Gastrocnemius medialis (tissue), 4 donors: Measurements from ENCODE around the gene NPIPB2. TPM values are rescaled to one million over a fixed set of nuclear protein-coding genes. Genes with fewer than 3 reads are reported as not detected.
"Not testable (repeated sequence)": the region's sequence is repeated elsewhere in the genome, so short reads cannot be mapped to it uniquely, and the experiment has no call there.

Experiments
- ATAC-seq, 2 donors: fragments of 150-250 bp; one replicate each; pipeline ENCODE4 v1.9.1; 2016
- DNase-seq, 2 donors: peaks; one replicate each; pipeline ENCODE4 v3.0.0-alpha.2; 2019
- H3K27ac ChIP-seq, 4 donors: fragments of 200-600 bp; sonication (generic); 1 replicate in 1 of 4; 2 replicates in 3 of 4; pipeline ENCODE4 v1.5.1; 2016 to 2018; ENCODE audit warnings: mild to moderate bottlenecking in 2 of 4, moderate library complexity in 1 of 4
- H3K27me3 ChIP-seq, 3 donors: fragments of 200-600 bp; sonication (generic) in 2 of 3; 1 replicate in 1 of 3; 2 replicates in 2 of 3; pipeline versions ENCODE4 v1.5.1 to v1.6.0; 2016 to 2019; ENCODE audit warnings: mild to moderate bottlenecking in 1 of 3, moderate library complexity in 1 of 3
- H3K36me3 ChIP-seq, 2 donors: fragments of 200-600 bp; sonication (generic) in 1 of 2; one replicate each; pipeline ENCODE4 v1.5.1; 2017 to 2018
- H3K4me1 ChIP-seq, 2 donors: fragments of 200-600 bp; sonication (generic) in 1 of 2; one replicate each; pipeline ENCODE4 v1.5.1; 2016 to 2017; ENCODE audit warnings: mild to moderate bottlenecking in 2 of 2
- H3K4me3 ChIP-seq, 4 donors: fragments of 200-600 bp; sonication (generic) in 3 of 4; 1 replicate in 1 of 4; 2 replicates in 3 of 4; pipeline ENCODE4 v1.5.1; 2016 to 2019; ENCODE audit warnings: mild to moderate bottlenecking in 2 of 4
- H3K9me3 ChIP-seq, 3 donors: fragments of 200-600 bp; sonication (generic) in 2 of 3; 1 replicate in 1 of 3; 2 replicates in 2 of 3; pipeline ENCODE4 v1.5.1; 2016 to 2019
- POLR2A ChIP-seq, 2 donors: fragments of 450-650 bp; IDR thresholded peaks; one replicate each; pipeline ENCODE4 v1.6.1; 2017; ENCODE audit warnings: antibody characterized with exemption in 2 of 2, mild to moderate bottlenecking in 2 of 2, moderate library complexity in 2 of 2
- in situ Hi-C, 4 donors: fragments of 200-750 bp; cut with MboI; loops; one replicate each; pipeline versions ENCODE4 v1.15.0 to v1.8.0; 2017; ENCODE audit warnings: low sequenced_read_pairs in 4 of 4
- intact Hi-C: fragments of 100-400 bp; cut with DNase I; formaldehyde crosslinking; loops from one replicate; pipeline ENCODE4 v1.15.1; 2023; ENCODE audit warnings: low total_unique reads
- total RNA-seq, 4 donors: library from RNA; depleted of rRNA; stranded (reverse); fragments of >200 nt; gene quantifications; one replicate each; pipeline versions ENCODE4 v1.1.0 to v1.2.3, GENCODE V29; 2016
- TF ChIP-seq, protein P1 (sequence below), 5 experiments: fragments of 450-650 bp in 3 of 5; fragments of 200-600 bp in 2 of 5; sonication (generic) in 2 of 5; IDR thresholded peaks in 4 of 5; conservative IDR thresholded peaks in 1 of 5; 1 replicate in 4 of 5; 2 replicates in 1 of 5; pipeline ENCODE4 v1.5.1; 2016 to 2019; ENCODE audit warnings: antibody characterized with exemption in 5 of 5, mild to moderate bottlenecking in 3 of 5, moderate library complexity in 3 of 5

NPIPB2 gene
- total RNA-seq, 4 donors from 2014 or later, result 2.3 to 5.5 (median 4.1) TPM; not detected in 1

DNA sequence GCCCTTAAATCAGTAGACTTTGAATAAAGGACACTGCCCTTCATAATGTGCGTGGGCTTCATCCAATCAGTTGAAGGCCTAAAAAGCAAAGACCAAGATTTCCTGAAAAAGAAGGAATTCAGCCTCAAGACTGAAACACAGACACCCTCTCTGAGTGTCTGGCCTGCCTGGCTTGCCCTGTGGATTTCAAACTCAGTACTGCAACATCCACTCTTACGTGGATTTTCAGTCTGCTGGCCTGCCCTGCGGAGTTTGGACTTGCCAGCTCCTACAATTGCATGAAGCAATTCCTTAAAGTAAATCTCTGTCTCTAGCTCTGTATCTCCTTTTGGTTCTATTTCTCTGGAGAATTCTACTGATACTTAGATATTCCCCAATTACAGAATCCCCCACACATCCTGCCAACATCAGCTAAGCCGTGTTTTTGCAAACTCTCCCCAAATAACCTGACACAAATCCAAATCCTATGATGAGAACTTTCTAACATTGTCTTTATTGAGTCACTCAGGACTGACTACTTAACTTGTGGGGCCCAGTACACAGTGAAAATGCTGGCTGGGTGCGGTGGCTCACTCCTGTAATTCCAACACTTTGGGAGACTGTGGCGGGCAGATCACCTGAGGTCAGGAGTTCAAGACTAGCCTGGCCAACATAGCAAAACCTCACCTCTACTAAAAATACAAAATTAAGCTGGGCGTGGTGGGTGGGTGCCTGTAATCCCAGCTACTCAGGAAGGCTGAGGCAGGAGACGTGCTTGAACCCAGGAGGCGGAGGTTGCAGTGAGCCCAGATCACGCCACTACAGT, 15.9 kb upstream of the NPIPB2 start:
- DNase-seq (no peak), ATAC-seq (no peak)
- Histone ChIP-seq H3K4me3 (no peak overlapping the region), H3K4me1 (no peaks in the 10 kb centered on the region), H3K9me3 (no peaks in the 10 kb centered on the region), H3K27me3 (no peaks in the 10 kb centered on the region), H3K36me3 (no peaks in the 10 kb centered on the region), H3K27ac (no peak overlapping the region)
- intact Hi-C loops (no loop called here), in situ Hi-C loops (loop anchor here in 1 of 4 donors (25.0 kb wide), 1 partner anchor 855 kb away; the partner anchor contains the start of gene CPPED1)
- TF ChIP-seq, protein P1, sequence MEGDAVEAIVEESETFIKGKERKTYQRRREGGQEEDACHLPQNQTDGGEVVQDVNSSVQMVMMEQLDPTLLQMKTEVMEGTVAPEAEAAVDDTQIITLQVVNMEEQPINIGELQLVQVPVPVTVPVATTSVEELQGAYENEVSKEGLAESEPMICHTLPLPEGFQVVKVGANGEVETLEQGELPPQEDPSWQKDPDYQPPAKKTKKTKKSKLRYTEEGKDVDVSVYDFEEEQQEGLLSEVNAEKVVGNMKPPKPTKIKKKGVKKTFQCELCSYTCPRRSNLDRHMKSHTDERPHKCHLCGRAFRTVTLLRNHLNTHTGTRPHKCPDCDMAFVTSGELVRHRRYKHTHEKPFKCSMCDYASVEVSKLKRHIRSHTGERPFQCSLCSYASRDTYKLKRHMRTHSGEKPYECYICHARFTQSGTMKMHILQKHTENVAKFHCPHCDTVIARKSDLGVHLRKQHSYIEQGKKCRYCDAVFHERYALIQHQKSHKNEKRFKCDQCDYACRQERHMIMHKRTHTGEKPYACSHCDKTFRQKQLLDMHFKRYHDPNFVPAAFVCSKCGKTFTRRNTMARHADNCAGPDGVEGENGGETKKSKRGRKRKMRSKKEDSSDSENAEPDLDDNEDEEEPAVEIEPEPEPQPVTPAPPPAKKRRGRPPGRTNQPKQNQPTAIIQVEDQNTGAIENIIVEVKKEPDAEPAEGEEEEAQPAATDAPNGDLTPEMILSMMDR (IDR thresholded peaks at IDR 0.05 in 4 of 5, conservative IDR thresholded peaks at IDR 0.05 in 1 of 5), result no peak
- TF ChIP-seq POLR2A (IDR thresholded peaks at IDR 0.05), result no peak

DNA sequence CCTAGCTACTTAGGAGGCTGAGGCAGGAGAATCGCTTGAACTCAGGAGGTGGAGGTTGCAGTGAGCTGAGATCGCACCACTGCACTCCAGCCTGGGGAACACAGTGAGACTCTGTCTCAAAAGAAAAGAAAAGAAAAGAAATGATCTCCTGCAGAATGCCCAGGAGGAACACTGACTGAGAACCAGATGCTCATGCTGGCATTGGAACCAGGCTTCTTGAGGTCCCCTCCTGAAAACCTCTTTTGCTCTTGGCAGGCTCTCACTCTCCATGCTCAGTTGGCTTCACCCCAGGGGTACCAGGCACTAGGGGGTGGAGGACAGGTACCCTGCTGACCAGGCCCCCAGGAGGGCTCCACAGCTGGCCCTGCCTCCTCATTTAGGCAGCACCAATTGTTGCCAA, 14.7 kb upstream of the NPIPB2 start:
- H3K27ac ChIP-seq, result no peak overlapping the region
- no peak for ATAC-seq

GRCh38 chr16:11955713-11956123, 13.9 kb upstream of the NPIPB2 start:
- H3K27me3 ChIP-seq, result no peaks in the 10 kb centered on the region
- TF ChIP-seq, protein P1 (IDR thresholded peaks at IDR 0.05 in 4 of 5, conservative IDR thresholded peaks at IDR 0.05 in 1 of 5), result no peak
- TF ChIP-seq POLR2A (IDR thresholded peaks at IDR 0.05), result no peak
- no peaks in the 10 kb centered on the region for H3K36me3 ChIP-seq
- no peak overlapping the region for H3K27ac ChIP-seq
- ATAC-seq, result no peak
- DNase-seq, result no peak
- intact Hi-C loops, result loop anchor here (2.0 kb wide), 1 partner anchor 107 kb away; no protein-coding TSS in a partner anchor
- in situ Hi-C loops, result loop anchor here in 1 of 4 donors (25.0 kb wide), 1 partner anchor 857 kb away; the partner anchor contains the start of gene CPPED1
- no peaks in the 10 kb centered on the region for H3K9me3 ChIP-seq
- no peaks in the 10 kb centered on the region for H3K4me1 ChIP-seq
- H3K4me3 ChIP-seq, result no peak overlapping the region

More for the DNA sequence above, 14.7 kb upstream of the NPIPB2 start:
- no peaks in the 10 kb centered on the region for H3K27me3 ChIP-seq
- no peaks in the 10 kb centered on the region for H3K9me3 ChIP-seq
- no peaks in the 10 kb centered on the region for H3K36me3 ChIP-seq
- no peak for TF ChIP-seq POLR2A (IDR thresholded peaks at IDR 0.05)
- TF ChIP-seq, protein P1 (IDR thresholded peaks at IDR 0.05 in 4 of 5, conservative IDR thresholded peaks at IDR 0.05 in 1 of 5), result no peak
- no peaks in the 10 kb centered on the region for H3K4me1 ChIP-seq
- H3K4me3 ChIP-seq, result no peak overlapping the region
- in situ Hi-C loops, result loop anchor here in 1 of 4 donors (25.0 kb wide), 1 partner anchor 856 kb away; the partner anchor contains the start of gene CPPED1
- no peak for DNase-seq
- intact Hi-C loops, result no loop called here

- H3K27me3 ChIP-seq, H3K4me3 ChIP-seq, H3K9me3 ChIP-seq, H3K27ac ChIP-seq, H3K4me1 ChIP-seq, intact Hi-C loops, H3K36me3 ChIP-seq, DNase-seq, ATAC-seq: not testable (repeated sequence)
- in situ Hi-C loops, result loop anchor here in 1 of 4 donors (25.0 kb wide), 1 partner anchor 859 kb away; the partner anchor contains the start of gene CPPED1
Measured at GRCh38 chr16:11953576-11953975, 11.7 kb upstream of the NPIPB2 start.

DNA sequence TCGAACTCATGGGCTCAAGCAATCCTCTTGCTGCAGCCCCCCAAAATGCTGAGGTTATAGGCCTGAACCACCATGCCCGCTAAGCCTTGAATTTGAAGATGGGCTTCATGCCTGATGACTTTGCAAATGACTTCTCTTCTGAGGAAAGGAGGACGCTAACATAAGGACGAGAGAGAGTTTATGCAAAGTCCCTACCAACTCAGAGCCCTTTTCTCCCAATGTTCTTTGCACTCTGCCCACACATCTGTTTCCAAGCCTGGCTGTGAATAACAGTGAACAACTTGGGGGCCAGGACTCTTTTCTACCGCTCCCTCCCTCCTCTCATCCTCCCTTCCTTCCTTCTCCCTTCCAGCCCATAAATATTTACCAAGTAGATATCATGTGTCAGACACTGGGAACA, 8.5 kb upstream of the NPIPB2 start:
- no peak for ATAC-seq
- no peaks in the 10 kb centered on the region for H3K9me3 ChIP-seq
- no peak overlapping the region for H3K4me3 ChIP-seq
- in situ Hi-C loops, result loop anchor here in 1 of 4 donors (25.0 kb wide), 1 partner anchor 862 kb away; the partner anchor contains the start of gene CPPED1
- TF ChIP-seq, protein P1 (IDR thresholded peaks at IDR 0.05 in 4 of 5, conservative IDR thresholded peaks at IDR 0.05 in 1 of 5), result no peak
- no peak for TF ChIP-seq POLR2A (IDR thresholded peaks at IDR 0.05)
- H3K27ac ChIP-seq, result no peak overlapping the region
- no peak for DNase-seq
- H3K4me1 ChIP-seq, result no peaks in the 10 kb centered on the region
- no peaks in the 10 kb centered on the region for H3K27me3 ChIP-seq
- intact Hi-C loops, result no loop called here
- H3K36me3 ChIP-seq, result no peaks in the 10 kb centered on the region
